H9 (cell line): ENCODE results near the gene ADA. TPM values are rescaled to one million over a fixed set of nuclear protein-coding genes. Genes with fewer than 3 reads are reported as not detected.

Source experiments
- DNase-seq: peaks from one replicate; pipeline ENCODE4 v3.0.0-alpha.2; 2017
- H2AFZ ChIP-seq: one replicate; pipeline ENCODE4 v1.6.1; 2013; ENCODE audit warnings: mild to moderate bottlenecking, low read length, control low read depth, moderate library complexity
- H2AK5ac ChIP-seq: 2 replicates; pipeline ENCODE4 v1.6.1; 2013; ENCODE audit warnings: low read length, control low read depth, mixed read lengths; ENCODE audit not compliant: insufficient read length
- H2BK120ac ChIP-seq: one replicate; pipeline ENCODE4 v1.6.1; 2013; ENCODE audit warnings: low read depth, mild to moderate bottlenecking, low read length, control low read depth, inconsistent platforms; ENCODE audit not compliant: poor library complexity, severe bottlenecking
- H2BK12ac ChIP-seq: 2 replicates; pipeline ENCODE4 v1.6.1; 2013; ENCODE audit warnings: low read length, control low read depth, mixed read lengths, low read depth; ENCODE audit not compliant: insufficient read length
- H2BK15ac ChIP-seq: 2 replicates; pipeline ENCODE4 v1.6.1; 2013; ENCODE audit warnings: low read depth, low read length, control low read depth
- H2BK20ac ChIP-seq: one replicate; pipeline ENCODE4 v1.6.1; 2013; ENCODE audit warnings: low read depth, mild to moderate bottlenecking, low read length, control low read depth, inconsistent platforms; ENCODE audit not compliant: poor library complexity, severe bottlenecking
- H2BK5ac ChIP-seq: 2 replicates; pipeline ENCODE4 v1.6.1; 2013; ENCODE audit warnings: low read length, control low read depth, mixed read lengths; ENCODE audit not compliant: insufficient read length
- H3K14ac ChIP-seq: 2 replicates; pipeline ENCODE4 v1.6.1; 2013; ENCODE audit warnings: low read length, control low read depth; ENCODE audit not compliant: insufficient read depth
- H3K18ac ChIP-seq: 2 replicates; pipeline ENCODE4 v1.6.1; 2013; ENCODE audit warnings: low read depth, mild to moderate bottlenecking, mixed read lengths, low read length, control low read depth; ENCODE audit not compliant: insufficient read length
- H3K23ac ChIP-seq: 2 replicates; pipeline ENCODE4 v1.6.1; 2013; ENCODE audit warnings: low read length, control low read depth, mixed read lengths, low read depth; ENCODE audit not compliant: insufficient read length
- H3K23me2 ChIP-seq: 2 replicates; pipeline ENCODE4 v1.6.1; 2013; ENCODE audit warnings: low read depth, mild to moderate bottlenecking, mixed read lengths, low read length, control low read depth; ENCODE audit not compliant: insufficient read length, poor library complexity, severe bottlenecking
- H3K27ac ChIP-seq: 2 replicates; pipeline ENCODE4 v1.5.1; 2013; ENCODE audit warnings: low read length, control low read depth, mixed read lengths, low read depth; ENCODE audit not compliant: insufficient read length
- H3K27me3 ChIP-seq: 2 replicates; pipeline ENCODE4 v1.6.1; 2013; ENCODE audit warnings: low read length, control low read depth, inconsistent platforms; ENCODE audit not compliant: insufficient read depth
- H3K4ac ChIP-seq: 2 replicates; pipeline ENCODE4 v1.6.1; 2013; ENCODE audit warnings: low read depth, mild to moderate bottlenecking, control low read depth, inconsistent platforms, low read length, moderate library complexity
- H3K4me1 ChIP-seq: 2 replicates; pipeline ENCODE4 v1.6.1; 2013; ENCODE audit warnings: low read length, control low read depth, inconsistent platforms; ENCODE audit not compliant: insufficient read depth
- H3K4me2 ChIP-seq: 2 replicates; pipeline ENCODE4 v1.6.1; 2013; ENCODE audit warnings: low read length, control low read depth, mixed read lengths; ENCODE audit not compliant: insufficient read length, insufficient read depth
- H3K56ac ChIP-seq: 2 replicates; pipeline ENCODE4 v1.6.1; 2013; ENCODE audit warnings: low read depth, mild to moderate bottlenecking, mixed read lengths, low read length, control low read depth; ENCODE audit not compliant: insufficient read length
- H3K79me1 ChIP-seq: 2 replicates; pipeline ENCODE4 v1.6.1; 2013; ENCODE audit warnings: low read depth, mild to moderate bottlenecking, moderate library complexity, low read length, control low read depth, inconsistent platforms; ENCODE audit not compliant: insufficient read depth, poor library complexity, severe bottlenecking
- H3K79me2 ChIP-seq: 2 replicates; pipeline ENCODE4 v1.6.1; 2013; ENCODE audit warnings: low read length, control low read depth, inconsistent platforms; ENCODE audit not compliant: insufficient read depth
- H3K9ac ChIP-seq: 2 replicates; pipeline ENCODE4 v1.6.1; 2013; ENCODE audit warnings: low read length, control low read depth, mixed read lengths; ENCODE audit not compliant: insufficient read length; ENCODE audit errors: extremely low read depth
- H3K9me3 ChIP-seq: one replicate; pipeline ENCODE4 v1.6.1; 2013; ENCODE audit warnings: low read depth, low read length, inconsistent platforms; ENCODE audit not compliant: control insufficient read depth
- H3T11ph ChIP-seq: one replicate; pipeline ENCODE4 v1.6.1; 2013; ENCODE audit warnings: mild to moderate bottlenecking, low read length, control low read depth, inconsistent platforms
- H4K20me1 ChIP-seq: one replicate; pipeline ENCODE4 v1.6.1; 2013; ENCODE audit not compliant: control insufficient read depth, insufficient read length, insufficient read depth
- H4K5ac ChIP-seq: 2 replicates; pipeline ENCODE4 v1.6.1; 2013; ENCODE audit warnings: low read depth, mild to moderate bottlenecking, mixed read lengths, low read length, control low read depth; ENCODE audit not compliant: insufficient read length
- H4K8ac ChIP-seq: replicated peaks from 2 replicates; pipeline ENCODE4 v1.6.1; 2013; ENCODE audit warnings: low read length, control low read depth, mixed read lengths, low read depth; ENCODE audit not compliant: insufficient read length
- H4K91ac ChIP-seq: 2 replicates; pipeline ENCODE4 v1.6.1; 2013; ENCODE audit warnings: low read depth, mild to moderate bottlenecking, moderate library complexity, mixed read lengths, low read length, control low read depth; ENCODE audit not compliant: insufficient read length
- H3K27ac Mint-ChIP-seq, 3 experiments: 2 replicates in 2 of 3; 3 replicates in 1 of 3; pipeline ENCODE4 v1.8.0; 2020 to 2021; ENCODE audit warnings: mixed read lengths in 3 of 3, mild to moderate bottlenecking in 1 of 3, moderate library complexity in 1 of 3
- H3K27me3 Mint-ChIP-seq: 2 replicates; pipeline ENCODE4 v1.8.0; 2021; ENCODE audit warnings: low read depth, mild to moderate bottlenecking, moderate library complexity, mixed read lengths
- H3K36me3 Mint-ChIP-seq, 3 experiments: 2 replicates in 2 of 3; 3 replicates in 1 of 3; pipeline ENCODE4 v1.8.0; 2020 to 2021; ENCODE audit warnings: low read depth in 3 of 3, mixed read lengths in 3 of 3; ENCODE audit not compliant: insufficient read depth in 1 of 3
- H3K4me1 Mint-ChIP-seq, 2 experiments: 2 replicates each; pipeline ENCODE4 v1.8.0; 2020; ENCODE audit warnings: mixed read lengths in 2 of 2
- H3K4me3 Mint-ChIP-seq, 2 experiments: 2 replicates in 1 of 2; 3 replicates in 1 of 2; pipeline ENCODE4 v1.8.0; 2020 to 2021; ENCODE audit warnings: mild to moderate bottlenecking in 2 of 2, mixed read lengths in 2 of 2, moderate library complexity in 1 of 2
- H3K9me3 Mint-ChIP-seq, 2 experiments: 2 replicates in 1 of 2; 3 replicates in 1 of 2; pipeline ENCODE4 v1.8.0; 2020; ENCODE audit warnings: mild to moderate bottlenecking in 2 of 2, mixed read lengths in 2 of 2, moderate library complexity in 1 of 2
- WGBS: extraction: QIAGEN DNeasy Blood & Tissue Kit; methylation state at CpG from one replicate; pipeline ENCODE4 v1.1.7; 2013; ENCODE audit warnings: missing lambda C conversion rate, low lambda C conversion rate, mixed read lengths; ENCODE audit not compliant: insufficient read length; ENCODE audit errors: extremely low coverage; 5-methylcytosine and 5-hydroxymethylcytosine counted together
- total RNA-seq: library from RNA; stranded (reverse); gene quantifications from 2 replicates; pipeline ENCODE4 v1.2.1, GENCODE V29; 2021
- TF ChIP-seq, protein P1 (sequence below): fragments of 200-600 bp; sonication (generic); conservative IDR thresholded peaks from 3 replicates; pipeline ENCODE4 v1.8.0; 2021; ENCODE audit warnings: antibody characterized with exemption, mild to moderate bottlenecking

The ADA gene
- total RNA-seq, 1 experiment from 2014 or later, result 22.0 TPM

DNA sequence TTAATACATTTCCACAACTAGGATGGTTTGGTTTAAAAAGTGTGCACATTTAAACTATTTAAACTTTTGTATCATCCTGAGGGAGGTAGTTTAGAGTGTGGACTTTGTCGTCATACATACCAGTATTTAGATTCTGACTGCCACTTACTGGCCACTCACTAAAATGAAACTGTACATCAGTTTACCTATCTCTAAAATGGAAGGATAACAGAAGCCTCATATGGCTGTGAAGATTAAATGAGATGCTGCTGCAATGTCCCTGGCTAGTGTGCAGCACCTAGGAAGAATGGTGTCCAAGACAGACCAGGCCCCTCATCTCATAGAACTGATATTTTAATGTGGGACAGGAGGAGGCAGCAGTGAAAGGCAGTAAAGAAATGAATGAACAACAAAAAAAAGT is 81.1 kb downstream of the ADA start:
- no peak overlapping the region for H2BK12ac ChIP-seq
- H3K36me3 Mint-ChIP-seq, result no peaks in the 10 kb centered on the region
- TF ChIP-seq, protein P1, sequence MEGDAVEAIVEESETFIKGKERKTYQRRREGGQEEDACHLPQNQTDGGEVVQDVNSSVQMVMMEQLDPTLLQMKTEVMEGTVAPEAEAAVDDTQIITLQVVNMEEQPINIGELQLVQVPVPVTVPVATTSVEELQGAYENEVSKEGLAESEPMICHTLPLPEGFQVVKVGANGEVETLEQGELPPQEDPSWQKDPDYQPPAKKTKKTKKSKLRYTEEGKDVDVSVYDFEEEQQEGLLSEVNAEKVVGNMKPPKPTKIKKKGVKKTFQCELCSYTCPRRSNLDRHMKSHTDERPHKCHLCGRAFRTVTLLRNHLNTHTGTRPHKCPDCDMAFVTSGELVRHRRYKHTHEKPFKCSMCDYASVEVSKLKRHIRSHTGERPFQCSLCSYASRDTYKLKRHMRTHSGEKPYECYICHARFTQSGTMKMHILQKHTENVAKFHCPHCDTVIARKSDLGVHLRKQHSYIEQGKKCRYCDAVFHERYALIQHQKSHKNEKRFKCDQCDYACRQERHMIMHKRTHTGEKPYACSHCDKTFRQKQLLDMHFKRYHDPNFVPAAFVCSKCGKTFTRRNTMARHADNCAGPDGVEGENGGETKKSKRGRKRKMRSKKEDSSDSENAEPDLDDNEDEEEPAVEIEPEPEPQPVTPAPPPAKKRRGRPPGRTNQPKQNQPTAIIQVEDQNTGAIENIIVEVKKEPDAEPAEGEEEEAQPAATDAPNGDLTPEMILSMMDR, result no peak
- WGBS, result no CpG with 5 or more reads among the region's 1 CpG
- H3K18ac ChIP-seq, result no peak overlapping the region
- no peaks in the 10 kb centered on the region for H3K9me3 Mint-ChIP-seq
- H2AK5ac ChIP-seq, result no peak overlapping the region
- no peak overlapping the region for H3K9ac ChIP-seq
- H3K27ac ChIP-seq, result no peak overlapping the region
- no peaks in the 10 kb centered on the region for H3K9me3 ChIP-seq
- H3K23ac ChIP-seq, result no peak overlapping the region
- no peak overlapping the region for H4K5ac ChIP-seq
- no peaks in the 10 kb centered on the region for H3K23me2 ChIP-seq
- 0 out of 4 replicates have a peak, but pooled peaks cover 0 to 4% of the 10 kb centered on the region in 2 experiments for H3K4me1 Mint-ChIP-seq
- no peaks in the 10 kb centered on the region for H3K4me1 ChIP-seq
- no peak overlapping the region for H2AFZ ChIP-seq
- no peaks in the 10 kb centered on the region for H3K27me3 Mint-ChIP-seq
- H2BK15ac ChIP-seq, result no peak overlapping the region
- no peak overlapping the region for H4K91ac ChIP-seq
- H3K27ac Mint-ChIP-seq, result no peak overlapping the region
- H2BK120ac ChIP-seq, result no peak overlapping the region
- H3K14ac ChIP-seq, result no peak overlapping the region
- no peak overlapping the region for H2BK20ac ChIP-seq
- H3K27me3 ChIP-seq, result no peaks in the 10 kb centered on the region
- no peaks in the 10 kb centered on the region for H3K79me2 ChIP-seq
- H2BK5ac ChIP-seq, result no peak overlapping the region
- H3K4me2 ChIP-seq, result no peak overlapping the region
- no peaks in the 10 kb centered on the region for H4K20me1 ChIP-seq
- H3K56ac ChIP-seq, result no peak overlapping the region
- no peak overlapping the region for H3T11ph ChIP-seq
- H4K8ac ChIP-seq, result no peak overlapping the region
- no peak for DNase-seq
- H3K4ac ChIP-seq, result no peak overlapping the region
- H3K4me3 Mint-ChIP-seq, result no peak overlapping the region
- H3K79me1 ChIP-seq, result no peaks in the 10 kb centered on the region

Other genes starting within 250 kb of the ADA start
- gene TTPAL, start 175.8 kb downstream of the ADA start, total RNA-seq, result 19.5 and 21.1 TPM in 2 replicates
- gene SERINC3, start 129.6 kb downstream of the ADA start, total RNA-seq, result 39.9 and 41.5 TPM in 2 replicates
- gene PKIG, start 69.1 kb downstream of the ADA start, total RNA-seq, result 23.0 and 27.0 TPM in 2 replicates
- gene CCN5, start 63.7 kb upstream of the ADA start, total RNA-seq, result not detected in 2 replicates
- gene KCNK15, start 94.2 kb upstream of the ADA start, total RNA-seq, result 0.33 and 0.39 TPM in 2 replicates
- 15.5 and 16.3 TPM in 2 replicates for gene RIMS4, start 158.8 kb upstream of the ADA start, total RNA-seq
- 203 and 204 TPM in 2 replicates for gene YWHAB, start 234.0 kb upstream of the ADA start, total RNA-seq